Measurements from ENCODE around the gene C18orf54. TPM values are rescaled to one million over a fixed set of nuclear protein-coding genes. Genes with fewer than 3 reads are reported as not detected.

C18orf54 gene
- total and polyA plus RNA-seq, 9 of the 15 experiments (the other 6 are each of a cell fraction or from before 2014, with no cell fraction given) = 3.0 to 8.7 (median 4.3) TPM

DNA sequence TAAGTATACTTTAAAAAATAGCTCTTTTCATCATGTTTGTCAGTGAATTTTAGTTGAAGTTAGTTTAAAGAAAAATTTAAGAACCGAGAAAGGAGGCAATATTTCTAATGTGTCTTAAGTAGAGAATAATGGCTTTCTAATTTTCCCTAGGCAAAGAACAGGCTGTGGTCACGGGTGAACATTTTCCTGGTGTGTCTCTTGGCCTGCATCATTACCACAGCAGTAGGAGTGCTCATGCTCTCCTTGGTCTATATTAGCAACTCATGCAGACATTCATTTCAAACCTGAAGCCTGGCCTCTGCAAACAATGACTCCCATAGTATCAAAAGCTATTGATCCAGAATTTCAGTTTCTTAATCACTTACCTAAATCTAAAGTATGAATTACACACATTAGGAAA is 57.4 kb downstream of the C18orf54 start:
- no peak overlapping the region for H3K4me2 ChIP-seq (ENCODE audit: insufficient read depth, low read length)
- H3K9me1 ChIP-seq (ENCODE audit: control insufficient read depth, insufficient read depth, low read length) = no peaks in the 10 kb centered on the region
- no peaks in the 10 kb centered on the region for H4K20me1 ChIP-seq (replicated peaks; ENCODE audit: control insufficient read depth, insufficient read depth, low read length)
- FAIRE-seq (no peak), ATAC-seq (no peak), DNase-seq (ENCODE audit: extremely low read depth in 1 of 4, low spot score in 3 of 4) (no peak)
- H3K36me3 ChIP-seq (ENCODE audit: control insufficient read depth, insufficient read depth, low read length) = no peaks in the 10 kb centered on the region
- WGBS (ENCODE audit: insufficient coverage, low coverage, missing lambda C conversion rate) = 4% methylated on average over 2 of the region's 2 CpGs
- no peaks in the 10 kb centered on the region for H3K4me1 ChIP-seq (replicated peaks in 1 of 2; ENCODE audit: control insufficient read depth in 2 of 2, insufficient read depth in 2 of 2, low read length in 2 of 2)
- no peaks in the 10 kb centered on the region for H3K27me3 ChIP-seq (ENCODE audit: control insufficient read depth in 2 of 2, insufficient read depth in 2 of 2, low read length in 2 of 2)
- H3K9ac ChIP-seq (ENCODE audit: insufficient read depth in 1 of 2, low read depth in 2 of 2, low read length in 2 of 2) = no peak overlapping the region
- ChIA-PET POLR2A (no interaction called here), CTCF (ENCODE audit: low intra/inter-chr PET ratio) (no interaction called here)
- TF ChIP-seq, protein P1, sequence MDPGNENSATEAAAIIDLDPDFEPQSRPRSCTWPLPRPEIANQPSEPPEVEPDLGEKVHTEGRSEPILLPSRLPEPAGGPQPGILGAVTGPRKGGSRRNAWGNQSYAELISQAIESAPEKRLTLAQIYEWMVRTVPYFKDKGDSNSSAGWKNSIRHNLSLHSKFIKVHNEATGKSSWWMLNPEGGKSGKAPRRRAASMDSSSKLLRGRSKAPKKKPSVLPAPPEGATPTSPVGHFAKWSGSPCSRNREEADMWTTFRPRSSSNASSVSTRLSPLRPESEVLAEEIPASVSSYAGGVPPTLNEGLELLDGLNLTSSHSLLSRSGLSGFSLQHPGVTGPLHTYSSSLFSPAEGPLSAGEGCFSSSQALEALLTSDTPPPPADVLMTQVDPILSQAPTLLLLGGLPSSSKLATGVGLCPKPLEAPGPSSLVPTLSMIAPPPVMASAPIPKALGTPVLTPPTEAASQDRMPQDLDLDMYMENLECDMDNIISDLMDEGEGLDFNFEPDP (CRISPR knock-in tag; IDR thresholded peaks at IDR 0.05) = no peak
- TF ChIP-seq PCBP1 (IDR thresholded peaks at IDR 0.05; ENCODE audit: low read depth, low read length, poor library complexity, severe bottlenecking) = no peak
- no peak for TF ChIP-seq MEF2D (tag; conservative IDR thresholded peaks at IDR 0.05; ENCODE audit: low read depth)
- no peak for TF ChIP-seq CBFB (CRISPR knock-in tag; IDR thresholded peaks at IDR 0.05)
- TF ChIP-seq NFYB (IDR thresholded peaks at IDR 0.05; ENCODE audit: extremely low read depth, insufficient read length) = no peak
- H2AFZ ChIP-seq (ENCODE audit: low read depth, low read length) = no peak overlapping the region
- no peaks in the 10 kb centered on the region for H3K79me2 ChIP-seq (ENCODE audit: control insufficient read depth, insufficient read depth, low read length)
- H3K27ac ChIP-seq (ENCODE audit: extremely low read depth, low read depth, low read length) = no peak overlapping the region
- no TSS peak for BruUV-seq (replicated peaks)
- intact Hi-C loops (cut with micrococcal nuclease) (no loop called here), in situ Hi-C loops (cut with MboI) (no loop called here)
- H3K9me3 ChIP-seq (replicated peaks; ENCODE audit: control insufficient read depth, insufficient read depth, low read depth, low read length) = no peaks in the 10 kb centered on the region
- H3K4me3 ChIP-seq = no peak overlapping the region

DNA sequence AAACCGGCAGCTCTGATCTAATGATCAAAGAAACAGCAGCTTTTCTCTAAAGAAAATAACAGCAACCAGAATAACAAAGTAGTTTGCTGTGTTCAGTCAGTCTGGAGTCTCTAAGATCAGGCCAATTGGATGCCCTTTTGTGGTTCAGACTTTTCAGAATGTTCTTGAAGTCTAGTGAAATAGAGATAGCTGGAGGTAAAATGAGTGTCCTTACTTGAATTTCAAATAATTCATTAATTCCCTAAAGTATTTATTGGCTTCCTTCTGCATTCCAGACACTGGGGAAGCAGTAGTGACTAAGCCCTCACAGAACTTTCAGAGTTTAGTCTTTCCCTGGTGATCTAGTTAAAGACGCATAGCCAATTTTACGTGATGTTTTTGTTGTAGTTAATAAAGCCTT is 58.7 kb downstream of the C18orf54 start:
- FAIRE-seq = no peak
- Histone ChIP-seq H3K9me1 (ENCODE audit: control insufficient read depth, insufficient read depth, low read length) (no peaks in the 10 kb centered on the region), H3K9ac (ENCODE audit: insufficient read depth in 1 of 2, low read depth in 2 of 2, low read length in 2 of 2) (no peak overlapping the region), H3K27ac (ENCODE audit: extremely low read depth, low read depth, low read length) (no peak overlapping the region), H3K4me1 (replicated peaks in 1 of 2; ENCODE audit: control insufficient read depth in 2 of 2, insufficient read depth in 2 of 2, low read length in 2 of 2) (no peaks in the 10 kb centered on the region), H3K27me3 (ENCODE audit: control insufficient read depth in 2 of 2, insufficient read depth in 2 of 2, low read length in 2 of 2) (no peaks in the 10 kb centered on the region), H3K36me3 (ENCODE audit: control insufficient read depth, insufficient read depth, low read length) (no peaks in the 10 kb centered on the region), H3K4me2 (ENCODE audit: insufficient read depth, low read length) (no peak overlapping the region), H3K79me2 (ENCODE audit: control insufficient read depth, insufficient read depth, low read length) (no peaks in the 10 kb centered on the region), H3K9me3 (replicated peaks; ENCODE audit: control insufficient read depth, insufficient read depth, low read depth, low read length) (no peaks in the 10 kb centered on the region), H2AFZ (ENCODE audit: low read depth, low read length) (no peak overlapping the region), H4K20me1 (replicated peaks; ENCODE audit: control insufficient read depth, insufficient read depth, low read length) (no peaks in the 10 kb centered on the region), H3K4me3 (no peak overlapping the region)
- ATAC-seq = no peak
- 26% methylated on average over 3 of the region's 3 CpGs for WGBS (ENCODE audit: insufficient coverage, low coverage, missing lambda C conversion rate)
- intact Hi-C loops (cut with micrococcal nuclease) (no loop called here), in situ Hi-C loops (cut with MboI) (no loop called here)
- no peak for TF ChIP-seq ZNF584 (CRISPR knock-in tag; IDR thresholded peaks at IDR 0.05; ENCODE audit: low read depth)
- TF ChIP-seq NONO (IDR thresholded peaks at IDR 0.05; ENCODE audit: low read depth in 2 of 2, low read length in 1 of 2) = no peak
- TF ChIP-seq TAF15 (IDR thresholded peaks at IDR 0.05; ENCODE audit: low read depth, low read length) = no peak
- TF ChIP-seq HNRNPLL (IDR thresholded peaks at IDR 0.05; ENCODE audit: low read depth, low read length, poor library complexity, severe bottlenecking) = no peak
- no peak for TF ChIP-seq ZNF507 (tag; conservative IDR thresholded peaks at IDR 0.05)
- no peak for TF ChIP-seq ZNF316 (IDR thresholded peaks at IDR 0.05)
- ChIA-PET CTCF (ENCODE audit: low intra/inter-chr PET ratio) (no interaction called here), POLR2A (no interaction called here)
- BruUV-seq (replicated peaks) = no TSS peak
- DNase-seq (ENCODE audit: extremely low read depth in 1 of 4, low spot score in 3 of 4) = no peak

Measured in K562 (cell line).